HG03565 (cell line): ENCODE data around the gene FAHD2A.
A peak's percentile ranks its signal among the peaks of the same experiment; 100 is the strongest.
"Not testable (repeated sequence)": the region's sequence is repeated elsewhere in the genome, so short reads cannot be mapped to it uniquely, and the experiment has no call there.

Experiments
- ATAC-seq: cut with Tn5 transposase; IDR thresholded peaks from one replicate; pipeline ENCODE4 v1.9.1; 2021; ENCODE audit warnings: mild to moderate bottlenecking, moderate library complexity; ENCODE audit not compliant: unreplicated experiment

FAHD2A gene

GRCh38 chr2:95389245-95390119, 13.0 kb upstream of the FAHD2A start:
- ATAC-seq: peak; percentile 61

GRCh38 chr2:95390272-95390880, 12.1 kb upstream of the FAHD2A start:
- ATAC-seq: no peak

- ATAC-seq: no peak
Measured at GRCh38 chr2:95390881-95391321, 11.6 kb upstream of the FAHD2A start.

GRCh38 chr2:95391641-95392310, 10.7 kb upstream of the FAHD2A start:
- ATAC-seq: no peak

- no peak for ATAC-seq
Measured at GRCh38 chr2:95392320-95392719, 10.2 kb upstream of the FAHD2A start.

GRCh38 chr2:95392730-95393455, 9.6 kb upstream of the FAHD2A start:
- ATAC-seq: no peak

- no peak for ATAC-seq
Measured at GRCh38 chr2:95393901-95394300, 8.6 kb upstream of the FAHD2A start.

- ATAC-seq: no peak
Measured at GRCh38 chr2:95399061-95399460, 3.4 kb upstream of the FAHD2A start.

GRCh38 chr2:95401480-95401879, 1.0 kb upstream of the FAHD2A start:
- no peak for ATAC-seq

GRCh38 chr2:95402004-95402369, 521 bp upstream of the FAHD2A start:
- ATAC-seq: not testable (repeated sequence)

- ATAC-seq: not testable (repeated sequence)
Measured at GRCh38 chr2:95403204-95403721, 755 bp downstream of the FAHD2A start.

- not testable (repeated sequence) for ATAC-seq
Measured at GRCh38 chr2:95403824-95404223, 1.3 kb downstream of the FAHD2A start.

- not testable (repeated sequence) for ATAC-seq
Measured at GRCh38 chr2:95404676-95405075, 2.2 kb downstream of the FAHD2A start.

GRCh38 chr2:95411239-95411638, 8.7 kb downstream of the FAHD2A start:
- not testable (repeated sequence) for ATAC-seq

- peak; percentile 71 for ATAC-seq
Measured at GRCh38 chr2:95414015-95414594, 11.6 kb downstream of the FAHD2A start.

GRCh38 chr2:95415138-95415537, 12.6 kb downstream of the FAHD2A start:
- ATAC-seq: not testable (repeated sequence)

GRCh38 chr2:95415561-95415960, 13.1 kb downstream of the FAHD2A start:
- ATAC-seq: not testable (repeated sequence)

- ATAC-seq: not testable (repeated sequence)
Measured at GRCh38 chr2:95427196-95427867, 24.8 kb downstream of the FAHD2A start.

GRCh38 chr2:95429748-95430467, 27.4 kb downstream of the FAHD2A start:
- not testable (repeated sequence) for ATAC-seq
